Measurements from ENCODE around the gene ACBD6.
"Not testable (repeated sequence)": the region's sequence is repeated elsewhere in the genome, so short reads cannot be mapped to it uniquely, and the experiment has no call there.

ACBD6 gene

DNA sequence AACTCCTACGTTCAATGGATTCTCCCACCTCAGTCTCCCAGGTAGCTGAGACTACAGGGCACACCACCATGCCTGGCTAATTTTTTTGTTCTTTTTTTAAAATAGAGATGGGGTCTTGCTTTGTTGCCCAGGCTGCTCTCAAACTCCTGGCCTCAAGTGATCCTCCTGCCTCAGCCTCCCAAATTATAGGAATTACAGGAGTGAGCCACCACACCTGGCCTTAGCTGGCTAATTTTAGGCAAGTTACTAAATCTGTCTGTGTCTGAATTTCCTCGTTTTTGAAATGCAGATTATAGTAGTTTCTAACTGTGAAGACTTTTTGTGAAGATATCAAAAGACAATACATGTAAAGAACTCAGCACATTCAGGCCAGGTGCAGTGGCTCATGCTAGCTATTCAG is 13.7 kb downstream of the ACBD6 start:
- no peak for DNase-seq (ENCODE audit: low spot score)

GRCh38 chr1:180486092-180486491 is 16.3 kb downstream of the ACBD6 start:
- DNase-seq (ENCODE audit: low spot score) = no peak

DNA sequence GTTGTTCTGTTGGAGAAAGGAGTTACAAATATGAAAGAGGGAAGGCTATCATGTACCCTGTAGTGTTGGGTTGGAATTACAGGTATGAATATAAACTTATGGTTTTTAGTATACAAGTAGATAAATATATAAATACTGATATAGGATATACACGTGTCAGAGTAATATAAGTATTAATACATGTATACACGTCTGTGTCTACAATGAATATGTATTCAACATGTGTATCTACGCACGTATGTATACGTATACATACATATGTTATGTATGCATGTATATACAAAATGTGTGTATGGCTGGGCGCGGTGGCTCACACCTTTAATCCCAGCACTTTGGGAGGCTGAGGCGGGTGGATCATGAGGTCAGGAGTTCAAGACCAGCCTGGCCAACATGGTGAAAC is 17.9 kb downstream of the ACBD6 start:
- no peak for DNase-seq (ENCODE audit: low spot score)

- DNase-seq (ENCODE audit: low spot score) = no peak
Observed at GRCh38 chr1:180482425-180483275, 19.7 kb downstream of the ACBD6 start.

DNA sequence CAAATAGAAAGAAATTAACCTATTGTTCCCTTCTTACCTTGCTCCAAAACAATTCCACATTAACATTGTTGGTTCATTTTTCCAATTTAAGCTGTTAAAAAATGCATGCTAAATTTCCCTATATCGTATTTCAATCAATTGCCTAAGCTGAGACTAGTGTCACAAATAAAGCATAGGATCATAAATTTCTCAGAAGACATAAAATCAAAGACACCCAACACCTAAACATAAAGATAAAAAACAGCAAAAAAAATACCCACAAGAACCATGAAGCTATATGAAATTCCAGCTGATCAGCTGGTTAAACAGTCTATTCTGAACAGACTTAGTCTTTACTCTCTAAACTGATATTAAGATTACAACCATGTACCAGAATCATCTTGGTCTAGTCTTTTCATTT is 32.3 kb downstream of the ACBD6 start:
- no peak for DNase-seq (ENCODE audit: low spot score)

GRCh38 chr1:180468311-180468710 is 34.1 kb downstream of the ACBD6 start:
- no peak for DNase-seq (ENCODE audit: low spot score)

DNA sequence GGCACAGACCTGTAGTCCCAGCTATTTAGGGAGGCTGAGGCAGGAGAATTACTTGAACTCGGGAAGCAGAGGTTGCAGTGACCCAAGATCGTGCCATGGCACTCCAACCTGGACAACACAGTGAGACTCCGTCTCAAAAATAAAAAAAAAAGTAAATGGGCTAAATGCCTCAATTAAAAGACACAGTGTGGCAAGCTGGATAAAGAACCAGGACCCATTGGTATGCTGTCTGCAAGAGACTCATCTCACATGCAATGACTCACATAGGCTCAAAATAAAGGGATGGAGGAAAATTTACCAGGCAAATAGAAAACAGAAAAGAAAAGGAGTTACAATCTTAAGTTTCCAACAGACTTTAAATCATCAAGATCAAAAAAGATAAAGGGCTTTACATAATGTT is 40.3 kb downstream of the ACBD6 start:
- no peak for DNase-seq (ENCODE audit: low spot score)

- DNase-seq (ENCODE audit: low spot score) = not testable (repeated sequence)
Observed at GRCh38 chr1:180461682-180462081, 40.7 kb downstream of the ACBD6 start.

DNA sequence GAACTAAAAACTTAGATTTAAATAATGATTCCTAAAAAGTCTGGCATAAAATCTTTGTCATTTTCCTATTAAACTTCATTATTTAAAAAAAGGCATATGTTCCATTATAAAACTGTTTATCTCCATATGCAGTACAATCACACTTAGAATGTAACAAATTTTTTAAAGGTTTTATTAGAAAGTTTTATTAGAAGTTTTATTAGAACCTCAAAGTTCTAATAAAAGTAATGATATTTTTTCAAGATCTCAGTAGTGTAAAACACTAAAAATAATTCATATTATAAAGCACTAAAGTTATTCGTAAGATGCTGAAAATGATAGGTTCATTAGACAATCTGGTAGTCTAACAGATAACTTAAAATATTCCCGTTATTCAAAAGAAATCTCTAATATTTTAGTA is 43.6 kb downstream of the ACBD6 start:
- no peak for DNase-seq (ENCODE audit: low spot score)

DNA sequence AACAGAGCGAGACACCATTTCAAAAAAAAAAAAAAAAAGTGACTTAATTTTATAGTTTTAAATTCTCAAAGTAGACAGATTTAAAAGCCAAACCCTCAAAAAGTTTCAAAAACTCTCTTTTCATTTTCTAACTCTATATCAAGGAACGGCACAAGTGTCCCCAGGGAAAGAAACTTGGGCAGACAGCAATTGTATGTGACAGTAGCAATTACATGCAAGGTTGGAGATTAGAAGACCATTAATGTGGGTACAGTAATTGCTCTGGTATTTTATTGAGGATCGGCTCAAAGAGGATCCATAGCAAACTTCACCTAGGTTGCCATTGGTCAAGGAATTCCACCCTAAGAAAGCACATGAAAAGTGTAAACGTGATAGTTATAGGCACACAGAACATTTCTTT is 46.2 kb downstream of the ACBD6 start:
- no peak for DNase-seq (ENCODE audit: low spot score)

GRCh38 chr1:180451504-180451903 is 50.9 kb downstream of the ACBD6 start:
- no peak for DNase-seq (ENCODE audit: low spot score)

GRCh38 chr1:180444522-180444921 is 57.9 kb downstream of the ACBD6 start:
- DNase-seq (ENCODE audit: low spot score) = no peak

DNA sequence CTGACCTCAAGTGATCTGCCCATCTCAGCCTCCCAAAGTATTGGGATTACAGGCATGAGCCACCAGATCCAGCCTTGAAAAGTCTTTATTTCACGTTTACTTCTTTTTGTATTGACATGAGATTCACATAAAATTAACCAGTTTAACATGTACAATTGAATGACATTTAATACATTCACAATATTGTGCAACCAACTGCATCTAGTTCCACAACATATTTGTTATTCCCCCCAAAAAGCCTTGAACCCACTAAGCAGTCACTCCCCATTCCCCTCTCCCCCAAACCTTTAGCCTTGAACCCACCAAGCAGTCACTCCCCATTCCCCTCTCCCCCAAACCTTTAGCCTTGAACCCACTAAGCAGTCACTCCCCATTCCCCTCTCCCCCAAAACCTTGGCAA is 62.0 kb downstream of the ACBD6 start:
- DNase-seq (ENCODE audit: low spot score) = no peak

GRCh38 chr1:180435566-180435965 is 66.8 kb downstream of the ACBD6 start:
- DNase-seq (ENCODE audit: low spot score) = no peak

GRCh38 chr1:180433873-180434272 is 68.5 kb downstream of the ACBD6 start:
- no peak for DNase-seq (ENCODE audit: low spot score)

GRCh38 chr1:180431683-180432082 is 70.7 kb downstream of the ACBD6 start:
- DNase-seq (ENCODE audit: low spot score) = no peak

DNA sequence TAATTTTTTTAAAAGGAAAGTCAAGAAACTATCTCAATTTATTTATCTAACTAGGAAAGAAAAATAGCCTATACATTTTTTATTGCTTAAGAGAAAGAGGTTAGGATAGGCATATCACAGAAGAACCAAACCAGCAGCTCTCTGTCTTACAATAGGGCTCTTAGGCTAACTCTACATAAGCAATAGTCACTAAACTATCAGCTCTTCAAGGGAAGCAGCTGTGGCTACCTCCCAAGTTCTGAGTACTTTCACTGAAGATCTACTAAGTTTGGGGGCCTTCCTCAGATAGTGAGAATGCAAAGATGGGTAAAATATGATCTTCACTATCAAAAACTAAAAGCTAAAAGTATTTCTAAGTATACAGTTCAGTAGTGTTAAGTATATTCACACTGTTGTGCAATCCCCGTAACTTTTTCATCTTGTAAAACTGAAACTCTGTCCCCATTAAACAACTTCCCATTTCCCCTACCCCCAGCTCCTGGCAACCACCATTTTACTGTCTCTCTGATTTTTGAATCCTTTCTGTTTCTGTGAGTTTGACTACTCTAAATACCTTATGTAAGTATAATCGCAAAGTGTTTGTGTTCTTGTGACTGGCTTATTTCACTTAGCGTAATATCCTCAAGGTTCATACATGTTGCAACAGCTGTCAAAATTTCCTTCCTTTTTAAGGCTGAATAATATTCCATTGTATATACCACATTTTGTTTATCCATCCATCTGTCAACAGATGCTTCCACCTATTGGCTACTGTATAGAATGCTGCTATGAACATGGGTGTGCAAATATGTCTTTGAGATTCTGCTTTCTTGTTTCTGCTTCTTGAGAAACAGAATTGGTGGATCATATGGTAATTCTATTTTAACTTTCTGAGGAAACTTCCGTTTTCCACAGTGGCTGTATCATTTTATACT is 73.3 kb downstream of the ACBD6 start:
- DNase-seq (ENCODE audit: low spot score) = no peak

- DNase-seq (ENCODE audit: low spot score) = no peak
Observed at GRCh38 chr1:180425952-180426351, 76.4 kb downstream of the ACBD6 start.

GRCh38 chr1:180424848-180425457 is 77.4 kb downstream of the ACBD6 start:
- DNase-seq (ENCODE audit: low spot score) = no peak

DNA sequence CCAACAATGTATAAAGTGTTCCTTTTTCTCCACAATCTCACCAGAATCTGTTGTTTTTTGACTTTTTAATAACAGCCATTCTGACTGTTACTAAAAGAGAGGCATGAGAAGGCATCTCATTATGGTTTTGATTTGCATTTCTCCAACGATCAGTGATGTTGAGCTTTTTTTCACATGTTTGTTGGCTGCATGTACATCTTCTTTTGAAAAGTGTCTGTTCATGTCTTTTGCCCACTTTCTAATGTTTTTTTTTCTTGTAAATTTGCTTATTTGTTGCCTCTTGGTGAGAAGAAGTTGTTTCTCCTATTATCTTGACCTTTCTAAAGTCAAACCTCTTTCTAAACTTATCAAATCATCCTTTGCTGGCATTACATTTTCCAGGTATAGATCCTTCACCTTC is 80.8 kb downstream of the ACBD6 start:
- no peak for DNase-seq (ENCODE audit: low spot score)

DNA sequence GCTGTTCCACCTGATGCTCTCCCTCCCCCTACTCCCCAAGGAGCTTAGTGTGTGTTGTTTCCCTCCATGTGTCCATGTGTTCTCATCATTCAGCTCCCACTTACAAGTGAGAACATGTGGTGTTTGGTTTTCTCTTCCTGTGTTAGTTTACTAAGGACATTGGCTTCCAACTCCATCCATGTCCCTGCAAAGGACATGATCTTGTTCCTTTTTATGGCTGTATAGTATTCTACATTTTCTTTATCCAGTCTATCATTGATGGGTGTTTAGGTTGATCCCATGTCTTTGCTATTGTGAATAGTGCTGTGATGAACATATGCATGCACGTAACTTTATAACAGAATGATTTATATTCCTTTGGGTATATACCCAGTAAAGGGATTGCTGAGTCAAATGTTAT is 81.2 kb downstream of the ACBD6 start:
- DNase-seq (ENCODE audit: low spot score) = not testable (repeated sequence)

GRCh38 chr1:180415985-180416633 is 86.3 kb downstream of the ACBD6 start:
- DNase-seq (ENCODE audit: low spot score) = no peak

All from ecto neural progenitor cell (in vitro differentiated cells).